Hippocampal formation (tissue), 2 donors: ENCODE measurements around the gene RSPH9.
A peak's percentile ranks its signal among the peaks of the same experiment; 100 is the strongest.

ENCODE experiments used
- DNase-seq, 2 donors: peaks; one replicate each; lab custom pipeline; 2025; lab: John Stamatoyannopoulos, UW

RSPH9 gene

DNA sequence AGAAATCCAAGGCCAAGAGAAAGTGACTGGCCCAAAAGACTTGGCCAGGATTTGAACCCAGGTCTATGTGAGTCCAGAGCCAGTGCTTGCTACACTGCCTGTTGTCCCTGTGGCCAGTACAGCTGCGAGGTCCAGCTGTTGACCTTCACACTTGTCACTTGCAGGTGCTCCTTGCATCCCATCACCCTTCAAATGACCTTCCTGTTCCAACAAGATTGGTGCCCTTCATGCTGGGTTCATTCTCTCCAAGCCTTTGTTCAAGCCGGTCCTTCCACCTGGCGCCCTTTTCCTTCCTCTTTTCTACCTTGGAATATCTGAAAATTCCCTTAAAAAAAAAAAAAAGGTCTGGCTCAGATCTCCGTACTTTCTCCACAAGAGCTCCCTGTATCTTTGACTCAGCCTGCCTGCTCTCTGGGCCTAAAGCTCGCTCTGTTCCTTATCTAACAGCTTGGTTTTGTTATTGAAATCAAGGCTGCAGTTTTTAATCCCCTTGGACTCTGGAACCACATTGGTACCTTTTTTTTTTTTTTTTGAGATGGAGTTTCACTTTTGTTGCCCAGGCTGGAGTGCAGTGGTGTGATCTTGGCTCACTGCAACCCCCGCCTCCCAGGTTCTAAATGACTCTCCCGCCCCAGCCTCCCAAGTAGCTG lies 64.9 kb downstream of the RSPH9 start:
- no peak for DNase-seq

DNA sequence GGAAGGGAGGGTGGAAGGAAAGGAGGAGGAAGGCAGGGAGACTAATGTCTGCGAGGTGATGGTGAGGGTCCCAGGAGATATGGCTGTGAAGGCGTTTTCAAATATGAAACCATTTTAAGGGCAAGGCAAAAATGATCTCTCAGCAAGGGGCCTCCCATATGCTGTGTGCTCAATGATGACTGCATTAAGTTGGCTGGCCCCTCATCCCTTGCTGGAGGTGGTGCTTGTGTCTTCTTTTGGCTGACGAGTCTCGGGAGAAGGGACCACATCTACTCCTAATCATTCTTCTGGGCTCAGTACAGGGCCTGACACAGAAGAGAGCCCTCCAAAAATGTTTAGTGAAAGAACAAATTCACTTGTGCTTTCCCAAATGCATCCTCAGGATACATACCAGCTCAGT lies 65.7 kb downstream of the RSPH9 start:
- DNase-seq, result no peak

- DNase-seq, result no peak
These were observed 67.7 kb downstream of the RSPH9 start for GRCh38 chr6:43712579-43712978.

GRCh38 chr6:43713643-43714310 lies 68.9 kb downstream of the RSPH9 start:
- DNase-seq, result no peak

GRCh38 chr6:43714311-43715055 lies 69.6 kb downstream of the RSPH9 start:
- DNase-seq, result no peak

GRCh38 chr6:43715056-43715788 lies 70.4 kb downstream of the RSPH9 start:
- no peak for DNase-seq

GRCh38 chr6:43716099-43716498 lies 71.3 kb downstream of the RSPH9 start:
- peak in 1 of 2 donors; percentile 2 for DNase-seq

GRCh38 chr6:43717389-43717788 lies 72.6 kb downstream of the RSPH9 start:
- no peak for DNase-seq

GRCh38 chr6:43717822-43718221 lies 73.0 kb downstream of the RSPH9 start:
- DNase-seq, result no peak

DNA sequence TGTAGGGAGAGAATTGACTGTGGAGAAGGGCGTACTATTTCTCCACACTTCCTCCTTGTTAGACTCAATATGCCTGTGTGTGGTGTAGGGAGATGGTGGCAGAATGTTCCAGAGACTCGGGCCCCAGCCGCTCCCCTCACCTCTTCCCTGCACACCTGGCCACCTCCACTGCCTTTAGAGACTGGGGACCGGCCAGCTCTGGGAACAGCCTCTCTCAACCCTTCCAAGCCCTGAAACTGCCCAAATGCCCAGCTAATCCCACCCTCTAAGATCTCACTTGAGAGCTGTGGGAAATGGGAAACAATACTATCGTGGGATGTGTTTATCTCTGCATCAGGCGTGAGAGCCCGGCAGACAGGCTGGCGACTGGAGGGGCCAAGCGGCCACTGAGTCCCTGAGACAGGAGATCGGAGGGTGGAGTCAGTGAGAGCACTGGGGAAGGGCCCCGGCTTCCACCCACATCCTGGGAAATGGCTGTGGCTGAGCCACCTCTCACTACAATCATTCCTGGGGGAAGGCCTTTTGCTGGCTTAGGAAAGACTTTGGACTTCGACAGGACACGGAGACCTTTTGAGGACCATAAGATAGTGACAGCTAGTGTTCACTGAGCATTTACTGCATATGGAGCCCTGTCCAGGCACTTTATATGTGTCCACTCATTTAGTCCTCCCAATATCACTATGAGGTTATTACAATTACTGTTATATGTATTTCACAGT lies 73.7 kb downstream of the RSPH9 start:
- DNase-seq, result no peak

GRCh38 chr6:43719511-43719910 lies 74.7 kb downstream of the RSPH9 start:
- no peak for DNase-seq

DNA sequence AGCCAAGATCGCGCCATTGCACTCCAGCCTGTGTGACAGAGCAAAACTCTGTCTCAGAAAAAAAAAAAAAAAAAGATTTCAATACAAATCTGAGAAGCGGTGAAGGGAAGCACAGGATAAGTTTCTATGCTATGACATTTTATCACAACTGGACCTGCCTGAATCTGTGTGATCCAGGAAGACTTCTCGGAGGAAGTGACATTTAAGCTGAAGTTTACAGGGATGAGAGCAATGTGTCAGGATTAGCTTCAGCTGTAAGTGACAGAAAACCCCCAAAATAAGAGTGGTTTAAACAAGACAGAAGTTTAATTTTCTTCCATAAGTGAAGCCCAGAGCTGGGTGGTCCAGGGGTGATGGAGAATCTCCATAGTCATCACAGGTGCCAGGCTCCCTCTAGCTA lies 76.2 kb downstream of the RSPH9 start:
- no peak for DNase-seq
